ENCODE measurements around the gene RARA.
"Not testable (repeated sequence)": the region's sequence is repeated elsewhere in the genome, so short reads cannot be mapped to it uniquely, and the experiment has no call there.

RARA gene

GRCh38 chr17:40355804-40356758 is 47.1 kb downstream of the RARA start:
- DNase-seq, result no peak

- no peak for DNase-seq
Observed at GRCh38 chr17:40356990-40357881, 48.3 kb downstream of the RARA start.

- DNase-seq, result peak in 54 of 56 donors; percentile 11 to 93 (median 70)
Observed at GRCh38 chr17:40358323-40359038, 49.5 kb downstream of the RARA start.

- DNase-seq, result no peak
Observed at GRCh38 chr17:40360091-40360490, 51.1 kb downstream of the RARA start.

GRCh38 chr17:40361063-40361924 is 52.3 kb downstream of the RARA start:
- no peak for DNase-seq

GRCh38 chr17:40361925-40362695 is 53.1 kb downstream of the RARA start:
- DNase-seq, result no peak

GRCh38 chr17:40362696-40363110 is 53.7 kb downstream of the RARA start:
- DNase-seq, result no peak

- no peak for DNase-seq
Observed at GRCh38 chr17:40363111-40363827, 54.3 kb downstream of the RARA start.

GRCh38 chr17:40364121-40364861 is 55.3 kb downstream of the RARA start, which contains the start of gene GJD3:
Gene GJD3, minus strand, starts transcription at chr17:40364737. Its CDS starts 922 bp downstream, at chr17:40363815.
- DNase-seq, result no peak

- no peak for DNase-seq
Observed at GRCh38 chr17:40364906-40365305, 55.9 kb downstream of the RARA start.

GRCh38 chr17:40366076-40366860 is 57.3 kb downstream of the RARA start:
- DNase-seq, result no peak

- DNase-seq, result no peak
Observed at GRCh38 chr17:40366861-40367518, 58.0 kb downstream of the RARA start.

- DNase-seq, result not testable (repeated sequence)
Observed at GRCh38 chr17:40367728-40368127, 58.7 kb downstream of the RARA start.

- DNase-seq, result no peak
Observed at GRCh38 chr17:40369923-40370322, 60.9 kb downstream of the RARA start.

GRCh38 chr17:40371261-40371929 is 62.4 kb downstream of the RARA start:
- DNase-seq, result no peak

- no peak for DNase-seq
Observed at GRCh38 chr17:40372031-40372430, 63.1 kb downstream of the RARA start.
